Fibroblast of the aortic adventitia (primary cell): Measurements from ENCODE around the gene AHNAK. TPM values are rescaled to one million over a fixed set of nuclear protein-coding genes. Genes with fewer than 3 reads are reported as not detected.
"Not testable (repeated sequence)": the region's sequence is repeated elsewhere in the genome, so short reads cannot be mapped to it uniquely, and the experiment has no call there.

ENCODE experiments used
- DNase-seq: peaks from one replicate; pipeline ENCODE4 v3.0.0-alpha.2; 2010; ENCODE audit warnings: low read depth
- H3K4me3 ChIP-seq: 2 replicates; pipeline ENCODE4 v1.5.1; 2011; ENCODE audit warnings: low read depth, mild to moderate bottlenecking, control low read depth, low read length, moderate library complexity
- small RNA-seq: library from RNA; depleted of rRNA; stranded (forward); fragments of <200 nt; gene quantifications from one replicate; pipeline ENCODE3, GENCODE V24; 2012
- total RNA-seq: library from RNA; depleted of rRNA; stranded (reverse); fragments of >200 nt; gene quantifications from 2 replicates; pipeline ENCODE4 v1.2.3, GENCODE V29; 2012; ENCODE audit warnings: low replicate concordance
- TF ChIP-seq, protein P1 (sequence below): IDR thresholded peaks from 2 replicates; pipeline ENCODE4 v1.5.1; 2011; ENCODE audit warnings: mild to moderate bottlenecking, low read length, control low read depth, inconsistent platforms; ENCODE audit not compliant: insufficient read depth

Gene AHNAK
- total RNA-seq, 1 donor: 737 TPM

DNA sequence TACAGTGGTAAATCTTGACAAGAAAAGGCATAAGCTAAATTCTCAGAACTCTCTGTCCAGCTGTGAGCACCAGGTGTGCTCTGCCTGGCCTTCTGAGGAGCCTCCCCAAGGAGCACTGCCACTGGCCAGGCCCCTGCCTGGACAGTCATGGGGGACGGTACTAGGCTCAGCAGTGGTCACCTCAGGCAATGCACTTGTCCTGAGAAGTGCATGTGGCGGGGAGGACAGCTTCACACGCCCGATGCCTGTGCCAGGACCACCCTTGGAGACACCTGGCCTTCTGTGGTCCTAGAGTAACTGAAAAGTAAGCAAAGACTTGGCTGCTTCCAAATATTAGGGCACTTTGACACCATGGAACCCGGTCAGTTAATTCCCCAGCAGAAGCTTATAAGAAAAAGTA, 156.4 kb downstream of the AHNAK start:
- H3K4me3 ChIP-seq: no peak overlapping the region
- DNase-seq: no peak
- TF ChIP-seq, protein P1, sequence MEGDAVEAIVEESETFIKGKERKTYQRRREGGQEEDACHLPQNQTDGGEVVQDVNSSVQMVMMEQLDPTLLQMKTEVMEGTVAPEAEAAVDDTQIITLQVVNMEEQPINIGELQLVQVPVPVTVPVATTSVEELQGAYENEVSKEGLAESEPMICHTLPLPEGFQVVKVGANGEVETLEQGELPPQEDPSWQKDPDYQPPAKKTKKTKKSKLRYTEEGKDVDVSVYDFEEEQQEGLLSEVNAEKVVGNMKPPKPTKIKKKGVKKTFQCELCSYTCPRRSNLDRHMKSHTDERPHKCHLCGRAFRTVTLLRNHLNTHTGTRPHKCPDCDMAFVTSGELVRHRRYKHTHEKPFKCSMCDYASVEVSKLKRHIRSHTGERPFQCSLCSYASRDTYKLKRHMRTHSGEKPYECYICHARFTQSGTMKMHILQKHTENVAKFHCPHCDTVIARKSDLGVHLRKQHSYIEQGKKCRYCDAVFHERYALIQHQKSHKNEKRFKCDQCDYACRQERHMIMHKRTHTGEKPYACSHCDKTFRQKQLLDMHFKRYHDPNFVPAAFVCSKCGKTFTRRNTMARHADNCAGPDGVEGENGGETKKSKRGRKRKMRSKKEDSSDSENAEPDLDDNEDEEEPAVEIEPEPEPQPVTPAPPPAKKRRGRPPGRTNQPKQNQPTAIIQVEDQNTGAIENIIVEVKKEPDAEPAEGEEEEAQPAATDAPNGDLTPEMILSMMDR: no peak

DNA sequence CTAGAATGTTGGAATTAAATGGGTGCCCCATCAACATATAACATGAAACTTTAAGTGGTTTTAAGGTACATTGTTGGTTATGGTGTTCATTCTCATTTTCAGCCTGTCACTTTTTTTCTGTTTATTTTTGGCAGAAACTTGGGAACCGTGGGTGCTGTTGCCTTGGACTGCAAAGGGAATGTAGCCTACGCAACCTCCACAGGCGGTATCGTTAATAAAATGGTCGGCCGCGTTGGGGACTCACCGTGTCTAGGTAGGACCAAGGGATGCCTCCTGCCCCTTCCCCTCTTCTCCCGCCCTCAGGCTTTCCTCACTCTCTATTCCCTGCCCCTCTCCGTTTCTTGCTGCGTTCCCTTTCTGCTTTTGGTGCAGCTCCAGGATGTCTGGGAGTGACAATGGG, 157.6 kb downstream of the AHNAK start:
- TF ChIP-seq, protein P1: no peak
- DNase-seq: no peak
- no peak overlapping the region for H3K4me3 ChIP-seq

DNA sequence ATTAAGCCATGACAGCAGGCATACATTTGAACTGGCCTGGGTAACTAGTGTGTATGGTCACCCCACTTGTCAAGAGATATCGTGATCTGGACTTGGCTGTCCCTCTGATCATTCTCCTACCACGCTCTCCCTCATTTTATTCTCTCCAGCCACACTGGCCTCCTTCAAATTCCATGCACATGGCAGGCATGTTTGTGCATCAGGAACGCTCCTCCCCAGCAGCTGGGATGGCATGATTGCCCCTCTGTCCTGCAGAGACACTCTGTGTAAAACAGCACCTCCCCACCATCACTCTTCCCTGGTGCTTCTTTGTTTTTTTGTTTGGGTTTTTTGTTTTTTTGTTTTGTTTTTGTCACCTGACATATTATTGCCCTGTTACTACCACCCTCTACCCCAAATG, 159.2 kb downstream of the AHNAK start:
- DNase-seq: no peak
- TF ChIP-seq, protein P1: no peak
- no peak overlapping the region for H3K4me3 ChIP-seq

DNA sequence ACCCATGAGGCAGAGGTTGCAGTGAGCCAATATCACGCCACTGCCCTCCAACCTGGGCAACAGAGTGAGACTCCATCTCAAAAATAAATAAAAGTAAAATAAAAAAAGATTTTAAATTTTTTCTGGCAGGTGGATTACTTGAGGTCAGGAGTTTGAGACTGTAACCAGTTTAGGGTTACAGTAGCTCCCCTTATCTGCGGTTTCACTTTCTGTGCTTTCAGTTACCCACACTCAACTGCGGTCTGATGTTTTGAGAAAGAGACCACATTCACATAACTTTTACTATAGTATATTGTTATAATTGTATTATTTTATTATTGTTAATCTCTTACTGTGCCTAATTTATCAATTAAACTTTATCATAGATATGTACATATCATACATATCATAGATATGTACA, 160.5 kb downstream of the AHNAK start:
- H3K4me3 ChIP-seq, DNase-seq: not testable (repeated sequence)

DNA sequence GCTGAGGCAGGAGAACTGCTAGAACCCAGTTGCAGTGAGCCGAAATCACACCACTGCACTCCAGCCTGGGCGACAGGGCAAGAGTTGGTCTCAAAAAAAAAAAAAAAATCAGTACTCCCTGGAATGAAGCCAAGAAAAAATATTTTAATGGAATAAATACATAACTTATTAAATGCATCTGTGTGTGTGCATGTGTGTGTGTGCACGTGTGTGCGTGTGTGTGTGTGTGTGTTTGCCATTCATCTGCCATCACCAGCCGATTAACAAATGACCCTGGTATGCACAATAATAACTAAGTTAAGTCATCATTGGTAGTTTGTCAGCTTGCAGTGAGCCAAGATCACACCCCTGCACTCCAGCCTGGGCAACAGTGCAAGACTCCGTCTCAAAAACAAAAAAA, 162.8 kb downstream of the AHNAK start:
- TF ChIP-seq, protein P1: no peak
- H3K4me3 ChIP-seq: no peak overlapping the region
- DNase-seq: no peak

Small RNA genes lying within 50 kb of the gene (small RNA-seq; reads per million reads assigned to genes)
- gene EEF1G (not detected), gene MIR6747 (not detected)

Other genes with a start within 250 kb of the AHNAK start
- gene SCGB1D4, start 247.7 kb downstream of the AHNAK start, total RNA-seq: not detected in 2 replicates
- gene ASRGL1, start 209.4 kb downstream of the AHNAK start, total RNA-seq: 0.18 and 0.98 TPM in 2 replicates
- gene SCGB1A1, start 127.8 kb downstream of the AHNAK start, total RNA-seq: not detected in 2 replicates
- 1,443 and 1,493 TPM in 2 replicates for gene EEF1G, start 27.1 kb upstream of the AHNAK start, total RNA-seq
- 4.5 and 9.4 TPM in 2 replicates for gene TUT1, start 44.7 kb upstream of the AHNAK start, total RNA-seq
- gene MTA2, start 55.1 kb upstream of the AHNAK start, total RNA-seq: 46.2 and 110 TPM in 2 replicates
- gene EML3, start 66.0 kb upstream of the AHNAK start, total RNA-seq: 22.3 and 61.7 TPM in 2 replicates
- 4.6 and 26.4 TPM in 2 replicates for gene ROM1, start 66.5 kb upstream of the AHNAK start, total RNA-seq
- 14.1 and 18.7 TPM in 2 replicates for gene B3GAT3, start 75.2 kb upstream of the AHNAK start, total RNA-seq
- 203 and 208 TPM in 2 replicates for gene GANAB, start 99.8 kb upstream of the AHNAK start, total RNA-seq
- 20.9 and 21.8 TPM in 2 replicates for gene INTS5, start 106.5 kb upstream of the AHNAK start, total RNA-seq
- 14.2 and 48.2 TPM in 2 replicates for gene C11orf98, start 118.4 kb upstream of the AHNAK start, total RNA-seq
- gene CSKMT, start 118.5 kb upstream of the AHNAK start, total RNA-seq: 9.8 and 10.8 TPM in 2 replicates
- gene UQCC3, start 124.9 kb upstream of the AHNAK start, total RNA-seq: 6.8 and 31.3 TPM in 2 replicates
- gene LBHD1, start 125.5 kb upstream of the AHNAK start, total RNA-seq: 4.2 and 4.5 TPM in 2 replicates
- gene UBXN1, start 132.3 kb upstream of the AHNAK start, total RNA-seq: 70.7 and 840 TPM in 2 replicates
- 39.0 and 62.0 TPM in 2 replicates for gene LRRN4CL, start 142.7 kb upstream of the AHNAK start, total RNA-seq
- gene BSCL2, start 160.6 kb upstream of the AHNAK start, total RNA-seq: 34.4 and 43.5 TPM in 2 replicates
- not detected in 2 replicates for gene GNG3, start 160.9 kb upstream of the AHNAK start, total RNA-seq
- gene HNRNPUL2, start 180.7 kb upstream of the AHNAK start, total RNA-seq: 10.4 and 16.7 TPM in 2 replicates
- 20.3 and 40.1 TPM in 2 replicates for gene TTC9C, start 181.7 kb upstream of the AHNAK start, total RNA-seq
- 4.2 and 13.4 TPM in 2 replicates for gene ZBTB3, start 207.4 kb upstream of the AHNAK start, total RNA-seq
- 17.0 and 76.5 TPM in 2 replicates for gene POLR2G, start 214.8 kb upstream of the AHNAK start, total RNA-seq
- 15.6 and 42.9 TPM in 2 replicates for gene TAF6L, start 224.6 kb upstream of the AHNAK start, total RNA-seq
- gene TMEM179B, start 240.6 kb upstream of the AHNAK start, total RNA-seq: 39.4 and 54.7 TPM in 2 replicates
- 4.5 and 14.7 TPM in 2 replicates for gene TMEM223, start 245.2 kb upstream of the AHNAK start, total RNA-seq